ENCODE measurements around the gene AP3B1.
"Not testable (repeated sequence)": the region's sequence is repeated elsewhere in the genome, so short reads cannot be mapped to it uniquely, and the experiment has no call there.

Gene AP3B1

DNA sequence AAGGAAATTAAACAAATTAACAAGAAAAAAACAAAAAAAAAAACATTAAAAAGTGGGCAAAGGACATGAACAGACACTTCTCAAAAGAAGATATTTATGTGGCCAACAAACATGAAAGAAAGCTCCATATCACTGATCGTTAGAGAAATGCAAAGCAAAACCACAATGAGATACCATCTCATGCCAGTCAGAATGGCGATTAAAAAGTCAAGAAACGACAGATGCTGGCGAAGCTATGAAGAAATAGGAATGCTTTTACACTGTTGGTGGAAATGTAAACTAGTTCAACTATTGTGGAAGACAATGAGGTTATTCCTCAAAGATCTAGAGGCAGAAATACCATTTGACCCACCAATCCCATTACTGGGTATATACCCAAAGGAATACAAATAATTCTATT lies 223.8 kb downstream of the AP3B1 start:
- not testable (repeated sequence) for DNase-seq (ENCODE audit: low read depth in 3 of 3)

DNA sequence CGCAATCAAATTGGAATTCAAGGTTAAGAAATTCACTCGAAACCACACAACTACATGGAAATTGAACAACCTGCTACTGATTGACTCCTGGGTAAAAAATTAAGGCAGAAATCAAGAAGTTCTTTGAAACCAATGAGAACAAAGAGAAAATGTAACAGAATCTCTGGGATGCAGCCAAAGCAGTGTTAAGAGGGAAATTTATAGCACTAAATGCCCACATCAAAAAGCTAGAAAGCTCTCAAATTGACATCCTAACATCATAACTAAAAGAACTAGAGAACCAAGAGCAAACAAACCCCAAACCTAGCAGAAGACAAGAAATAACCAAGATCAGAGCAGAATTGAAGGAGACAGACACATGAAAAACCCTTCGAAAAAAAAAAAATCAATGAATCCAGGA lies 226.9 kb downstream of the AP3B1 start:
- DNase-seq (ENCODE audit: low read depth in 3 of 3) = not testable (repeated sequence)

DNA sequence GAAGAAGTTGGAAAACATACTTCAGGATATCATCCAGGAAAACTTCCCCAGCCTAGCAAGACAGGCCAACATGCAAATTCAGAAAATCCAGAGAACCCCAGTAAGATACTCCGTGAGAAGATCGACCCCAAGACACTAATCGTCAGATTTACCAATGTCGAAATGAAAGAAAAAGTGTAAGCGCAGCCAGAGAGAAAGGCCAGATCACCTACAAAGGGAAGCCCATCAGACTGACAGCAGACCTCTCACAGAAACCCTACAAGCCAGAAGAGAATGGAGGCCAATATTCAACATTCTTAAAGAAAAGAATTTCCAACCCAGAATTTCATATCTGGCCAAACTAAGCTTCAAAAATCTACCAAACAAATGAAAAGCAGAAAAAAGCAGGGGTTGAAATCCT lies 227.8 kb downstream of the AP3B1 start:
- not testable (repeated sequence) for DNase-seq (ENCODE audit: low read depth in 3 of 3)

DNA sequence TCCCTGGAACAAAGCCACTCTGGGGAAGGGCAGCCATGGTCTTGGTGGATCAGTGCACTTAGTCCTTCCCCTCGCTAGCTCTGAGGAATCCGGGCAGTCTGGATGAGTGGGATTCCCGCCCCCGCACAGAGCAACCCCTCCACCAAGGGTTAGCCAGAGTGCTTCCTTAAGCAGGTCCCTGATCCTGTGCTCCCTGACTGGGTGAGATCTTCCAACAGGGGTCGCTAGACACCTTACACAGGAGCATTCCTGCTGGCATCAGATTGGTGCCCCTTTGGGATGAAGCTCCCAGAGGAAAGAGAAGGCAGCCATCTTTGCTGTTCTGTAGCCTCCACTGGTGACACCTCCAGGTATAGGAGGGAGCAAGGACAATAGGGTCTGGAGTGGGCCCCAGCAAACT lies 228.8 kb downstream of the AP3B1 start:
- no peak for DNase-seq (ENCODE audit: low read depth in 3 of 3)

DNA sequence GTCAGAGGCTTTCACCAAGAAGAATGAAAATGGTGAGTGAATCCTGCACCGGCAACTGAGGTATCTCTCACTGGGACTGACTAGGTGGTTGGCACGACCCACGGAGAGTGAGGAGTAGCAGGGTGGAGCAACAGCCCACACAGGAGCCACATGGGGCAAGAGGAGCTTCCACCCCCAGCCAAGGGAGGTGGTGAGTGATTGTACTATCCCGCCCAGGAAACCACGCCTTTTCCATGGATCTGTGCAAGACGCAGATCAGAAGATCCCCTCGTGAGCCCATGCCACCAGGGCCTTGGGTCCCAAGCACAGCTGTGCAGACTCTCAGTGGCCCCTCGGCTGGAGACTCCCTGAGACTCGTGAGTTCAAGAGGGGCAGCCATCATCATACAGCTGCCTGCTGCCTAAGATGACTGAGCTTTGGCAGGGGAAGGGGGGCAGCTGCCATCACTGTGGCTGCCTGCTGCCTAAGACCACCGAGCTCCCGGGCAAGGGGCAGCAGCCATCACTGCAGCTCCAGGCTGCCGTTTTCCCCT lies 229.5 kb downstream of the AP3B1 start:
- no peak for DNase-seq (ENCODE audit: low read depth in 3 of 3)

DNA sequence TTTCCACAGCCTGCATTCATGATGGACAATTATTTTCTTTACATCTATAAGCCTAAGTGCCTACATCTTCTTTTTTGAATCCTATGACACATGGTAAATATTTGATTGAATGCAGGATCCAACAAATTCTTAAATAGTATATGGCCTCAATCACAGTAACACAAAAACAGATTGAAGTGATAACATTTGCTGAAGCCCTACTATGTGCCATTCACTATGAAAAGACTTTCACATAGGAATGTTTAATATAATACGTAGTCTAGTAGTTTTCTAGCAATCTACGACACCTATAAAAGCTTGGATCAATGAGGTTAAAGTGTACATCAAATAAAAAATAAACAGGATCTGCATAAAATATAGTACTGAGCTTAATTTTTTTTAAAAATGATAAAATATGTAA lies 231.0 kb downstream of the AP3B1 start:
- no peak for DNase-seq (ENCODE audit: low read depth in 3 of 3)

DNA sequence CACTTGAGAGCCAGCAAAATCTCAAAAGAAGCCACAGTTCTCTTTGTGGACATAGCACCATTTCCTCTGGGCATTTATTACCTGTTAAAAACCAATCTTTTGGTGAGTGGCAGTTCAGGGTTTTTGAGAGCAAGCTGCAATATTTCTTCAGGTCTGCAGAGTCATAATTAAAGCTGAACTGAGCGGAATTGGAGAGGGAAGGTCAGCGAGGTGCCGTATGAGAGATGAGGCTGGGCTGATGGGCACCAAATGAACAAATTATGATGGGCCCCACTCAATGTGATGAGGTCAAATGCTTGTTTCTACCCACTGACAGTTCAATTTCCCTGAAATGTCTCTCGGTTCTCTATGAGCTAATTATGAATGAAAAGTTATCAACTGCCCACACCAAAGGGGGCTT lies 231.9 kb downstream of the AP3B1 start:
- DNase-seq (ENCODE audit: low read depth in 3 of 3) = no peak

DNA sequence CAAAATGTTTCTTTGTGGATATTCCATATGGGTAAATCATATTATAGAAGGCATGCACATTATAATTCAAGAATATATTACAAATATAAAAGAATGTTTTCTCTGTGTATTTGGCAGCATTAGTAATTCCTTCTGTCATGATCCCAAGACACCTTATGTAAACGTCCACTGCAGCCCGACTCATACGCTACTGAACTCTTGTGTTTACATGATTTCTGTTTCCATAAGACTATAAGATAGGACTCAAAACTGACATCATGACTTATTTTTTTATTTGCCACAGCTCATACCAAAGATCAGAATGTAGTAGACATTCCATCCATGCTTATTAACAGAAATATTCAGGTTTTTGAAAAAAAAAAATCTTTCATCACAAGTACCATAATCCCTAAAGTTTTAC lies 234.1 kb downstream of the AP3B1 start:
- no peak for DNase-seq (ENCODE audit: low read depth in 3 of 3)

DNA sequence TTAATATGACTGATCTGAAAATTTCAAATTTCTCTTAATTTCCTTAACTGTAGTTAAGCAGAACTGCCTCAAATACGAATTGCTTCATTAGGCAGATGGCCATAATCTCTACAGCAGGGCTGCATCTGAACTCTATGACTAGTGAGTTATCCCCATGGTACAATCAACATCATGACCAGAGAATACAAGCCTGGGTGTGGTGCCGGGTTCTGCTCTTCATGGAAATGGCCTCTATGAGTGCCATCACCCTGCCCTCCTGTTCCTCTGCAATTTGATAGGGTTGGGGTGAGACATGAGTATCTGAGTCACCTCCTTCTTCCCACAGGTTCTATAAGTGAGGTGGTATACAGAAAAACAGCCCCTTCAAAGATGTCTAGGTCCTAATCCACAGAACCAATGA lies 235.9 kb downstream of the AP3B1 start:
- DNase-seq (ENCODE audit: low read depth in 3 of 3) = no peak

DNA sequence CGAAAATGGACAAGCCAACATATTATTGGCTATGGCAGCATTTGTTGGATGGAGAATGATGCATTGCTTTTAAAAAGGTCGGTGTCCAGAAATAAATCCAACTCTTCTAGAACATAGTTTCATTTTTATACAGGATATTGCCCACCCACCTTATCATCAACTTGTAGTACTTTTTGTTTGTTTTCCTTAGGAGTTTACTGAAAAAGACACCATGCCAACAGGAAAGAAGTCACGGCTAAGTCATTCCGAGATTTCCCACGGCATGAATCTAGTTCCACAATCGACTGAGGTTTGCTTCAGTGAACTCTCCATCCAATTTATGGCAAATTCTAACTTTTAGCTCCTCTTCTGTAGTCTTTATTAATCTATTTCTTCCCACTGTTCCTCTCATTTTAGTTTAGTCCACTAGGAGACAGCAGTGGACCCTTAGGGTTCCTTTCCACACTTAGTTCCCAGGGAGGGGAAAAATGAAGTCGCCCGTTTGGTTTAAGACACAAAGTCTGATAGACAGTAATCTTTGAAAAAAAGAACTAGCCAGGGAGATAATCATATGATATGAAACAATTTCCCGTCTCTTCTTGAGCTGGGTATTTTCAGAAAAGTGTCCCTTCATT lies 237.5 kb downstream of the AP3B1 start:
- no peak for DNase-seq (ENCODE audit: low read depth in 3 of 3)

DNA sequence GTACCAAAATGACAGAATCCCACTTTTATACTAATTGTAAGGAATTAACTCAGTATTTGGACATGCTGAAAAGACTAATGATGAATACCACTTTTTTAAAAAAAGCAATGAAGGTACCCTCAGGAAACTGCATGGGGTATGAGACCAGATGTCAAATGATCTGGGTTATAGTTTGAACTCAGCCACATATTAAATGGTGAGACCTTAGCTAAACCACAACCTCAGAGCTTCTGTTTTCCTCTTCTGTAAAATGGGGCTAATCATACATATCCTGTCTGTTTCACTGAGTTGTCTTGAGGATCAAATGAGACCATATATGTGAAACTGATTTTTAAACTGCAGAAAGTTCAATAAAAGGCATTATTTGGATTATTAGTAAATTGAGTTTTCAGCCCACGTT lies 238.4 kb downstream of the AP3B1 start:
- no peak for DNase-seq (ENCODE audit: low read depth in 3 of 3)

DNA sequence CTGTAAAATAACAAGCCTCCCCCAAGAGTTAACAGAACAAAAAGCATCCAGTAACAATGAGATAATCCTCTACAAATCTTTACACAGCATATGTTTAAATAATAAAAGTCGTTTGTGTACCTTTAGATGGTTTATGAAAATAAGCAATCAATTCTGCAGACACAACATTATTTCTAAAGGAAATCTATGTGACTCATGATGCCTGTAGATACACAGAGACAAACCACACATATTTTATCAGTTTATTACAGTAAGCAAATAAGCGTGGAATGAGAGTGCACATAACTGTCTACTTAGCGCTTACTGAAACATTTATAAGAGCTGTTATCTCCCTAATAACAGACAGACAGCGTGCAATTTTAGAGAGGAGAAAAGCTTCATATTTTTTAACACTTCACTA lies 243.6 kb downstream of the AP3B1 start:
- DNase-seq (ENCODE audit: low read depth in 3 of 3) = no peak

DNA sequence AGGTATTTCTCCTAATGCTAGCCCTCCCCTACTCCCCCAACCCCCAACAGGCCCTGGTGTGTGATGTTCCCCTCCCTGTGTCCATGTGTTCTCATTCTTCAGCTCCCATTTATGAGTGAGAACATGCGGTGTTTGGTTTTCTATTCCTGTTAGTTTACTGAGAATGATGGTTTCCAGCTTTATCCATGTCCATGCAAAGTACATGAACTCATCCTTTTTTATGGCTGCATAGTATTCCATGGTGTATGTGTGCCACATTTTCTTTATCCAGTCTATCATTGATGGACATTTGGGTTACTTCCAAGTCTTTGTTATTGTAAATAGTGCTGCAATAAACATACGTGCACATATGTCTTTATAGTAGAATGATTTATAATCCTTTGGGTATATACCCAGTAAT lies 247.7 kb downstream of the AP3B1 start:
- DNase-seq (ENCODE audit: low read depth in 3 of 3) = not testable (repeated sequence)

DNA sequence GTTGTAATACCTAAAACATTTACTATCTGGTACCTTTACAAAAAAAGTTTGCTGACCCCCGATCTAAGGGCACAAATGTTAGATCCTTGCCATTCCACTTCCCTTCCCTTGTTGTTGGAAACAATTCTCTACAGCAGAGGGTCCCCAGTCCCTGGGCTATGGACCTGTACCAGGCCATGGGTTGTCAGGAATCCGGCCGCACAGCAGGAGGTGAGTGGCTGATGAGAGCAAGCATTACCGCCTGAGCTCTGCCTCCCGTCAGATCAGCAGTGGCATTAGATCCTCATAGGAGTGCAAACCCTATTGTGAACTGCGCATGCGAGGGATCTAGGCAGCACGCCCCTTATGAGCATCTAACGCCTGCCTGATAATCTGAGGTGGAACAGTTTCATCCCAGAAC lies 248.5 kb downstream of the AP3B1 start:
- no peak for DNase-seq (ENCODE audit: low read depth in 3 of 3)

DNA sequence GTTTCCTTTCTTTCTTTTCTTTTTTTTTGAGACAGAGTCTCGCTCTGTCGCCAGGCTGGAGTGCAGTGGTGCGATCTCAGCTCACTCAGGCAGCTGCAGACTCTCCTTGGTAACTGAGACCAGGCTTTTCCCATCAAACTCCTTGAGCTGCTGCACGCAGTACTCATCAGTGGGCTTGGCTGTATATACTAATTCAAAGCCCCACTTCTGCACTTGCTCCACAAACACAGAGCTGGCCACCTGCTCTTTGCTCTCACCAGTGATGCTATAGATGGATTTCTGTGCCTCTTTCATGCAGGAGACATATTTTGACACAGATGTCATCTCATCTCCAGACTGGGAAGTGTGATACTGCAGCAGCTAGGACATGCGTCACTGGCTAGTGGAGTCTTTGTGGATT lies 252.7 kb downstream of the AP3B1 start:
- no peak for DNase-seq (ENCODE audit: low read depth in 3 of 3)

DNA sequence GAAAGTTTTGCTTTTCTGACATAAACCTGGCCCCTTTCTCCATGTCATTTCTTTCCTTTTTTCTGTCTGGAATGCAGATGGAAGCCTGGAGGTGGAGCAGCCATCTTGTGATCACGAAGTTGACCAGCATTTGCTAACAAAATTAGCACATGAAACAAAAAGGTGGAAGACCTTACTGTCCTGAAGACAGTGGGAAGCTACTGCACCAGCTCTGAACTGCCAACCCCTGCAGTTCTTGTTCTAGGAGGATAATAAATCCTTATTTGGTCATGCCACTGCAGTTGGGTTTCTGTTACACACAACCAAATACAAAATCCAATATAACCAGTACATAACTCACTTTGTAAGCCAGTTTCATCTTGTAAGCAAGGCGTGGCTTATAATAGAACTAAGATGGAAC lies 269.0 kb downstream of the AP3B1 start:
- DNase-seq (ENCODE audit: low read depth in 3 of 3) = no peak

DNA sequence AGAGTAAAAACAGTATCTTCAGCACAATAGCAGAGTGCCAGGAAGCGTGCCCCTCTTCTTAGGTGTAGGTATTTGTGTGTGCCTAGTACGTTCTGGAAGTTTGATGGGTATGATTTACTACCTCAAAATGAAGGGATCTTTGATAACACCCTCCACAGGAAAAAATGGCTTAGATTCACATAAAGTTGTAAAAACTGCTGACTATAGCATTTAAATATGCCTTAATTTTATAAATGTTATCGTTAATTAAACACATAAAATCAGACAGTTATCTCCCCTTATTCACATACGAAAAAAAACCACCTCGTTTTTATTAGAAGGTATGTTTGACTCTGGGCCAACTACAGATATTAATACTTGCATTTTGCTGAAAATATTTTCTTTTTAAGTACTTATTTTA lies 274.8 kb downstream of the AP3B1 start:
- no peak for DNase-seq (ENCODE audit: low read depth in 3 of 3)

DNA sequence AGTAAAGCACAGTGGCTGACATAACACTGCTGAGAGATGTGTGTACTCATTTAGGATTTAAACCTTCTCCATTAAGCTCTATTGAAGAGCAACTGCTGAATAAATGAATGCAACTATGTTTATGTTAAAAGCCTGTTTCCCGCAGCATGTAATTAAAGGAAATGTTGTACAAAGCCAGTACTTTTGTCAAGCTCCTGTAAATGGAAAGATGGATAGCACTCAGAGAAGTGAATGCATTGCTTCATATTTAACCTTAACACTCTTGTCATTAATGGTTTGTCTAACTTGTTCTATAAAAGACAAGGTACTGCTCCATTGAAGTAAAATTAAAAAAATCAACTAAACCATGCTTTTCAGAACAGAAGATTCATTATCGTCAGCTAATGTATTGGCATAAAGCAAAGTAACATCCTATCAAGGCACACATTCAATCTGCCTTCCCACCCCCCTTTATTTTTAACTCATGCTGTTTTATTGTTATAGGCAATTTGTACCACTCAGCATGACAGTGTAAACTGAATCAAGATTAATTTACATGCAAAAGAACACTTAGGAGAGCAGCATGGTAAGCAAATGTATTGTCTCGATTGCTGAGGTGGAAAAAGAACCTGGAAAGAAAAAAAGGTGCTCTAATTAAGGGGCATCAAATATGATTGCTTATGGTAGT lies 277.5 kb downstream of the AP3B1 start:
- no peak for DNase-seq (ENCODE audit: low read depth in 3 of 3)

DNA sequence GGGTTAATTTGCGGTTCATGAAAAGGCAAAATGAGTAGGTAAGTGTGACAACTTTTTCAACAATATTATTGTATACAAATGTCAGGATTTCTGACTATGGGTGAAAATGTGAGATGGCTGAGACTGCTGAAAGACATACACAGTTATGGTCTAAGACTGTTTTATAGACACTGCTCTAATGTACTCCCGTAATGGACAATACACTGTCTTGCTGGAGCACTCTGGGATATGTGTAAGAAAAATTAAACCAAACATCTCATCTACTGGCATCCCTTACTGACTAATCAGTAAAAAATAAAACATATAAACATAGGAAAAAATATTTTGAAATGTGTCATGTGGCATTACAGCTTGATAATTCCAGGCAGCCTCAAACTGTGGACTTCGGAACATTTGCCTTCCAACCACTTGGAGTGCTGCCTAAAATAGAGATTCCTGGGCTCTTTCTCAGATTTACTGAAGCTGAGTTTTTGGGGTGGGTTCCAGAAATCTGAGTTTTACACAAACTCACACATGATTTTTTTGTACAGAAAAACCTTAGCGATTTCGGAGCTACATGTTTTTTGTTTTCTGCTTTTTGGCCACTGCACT lies 284.5 kb downstream of the AP3B1 start:
- DNase-seq (ENCODE audit: low read depth in 3 of 3) = no peak

DNA sequence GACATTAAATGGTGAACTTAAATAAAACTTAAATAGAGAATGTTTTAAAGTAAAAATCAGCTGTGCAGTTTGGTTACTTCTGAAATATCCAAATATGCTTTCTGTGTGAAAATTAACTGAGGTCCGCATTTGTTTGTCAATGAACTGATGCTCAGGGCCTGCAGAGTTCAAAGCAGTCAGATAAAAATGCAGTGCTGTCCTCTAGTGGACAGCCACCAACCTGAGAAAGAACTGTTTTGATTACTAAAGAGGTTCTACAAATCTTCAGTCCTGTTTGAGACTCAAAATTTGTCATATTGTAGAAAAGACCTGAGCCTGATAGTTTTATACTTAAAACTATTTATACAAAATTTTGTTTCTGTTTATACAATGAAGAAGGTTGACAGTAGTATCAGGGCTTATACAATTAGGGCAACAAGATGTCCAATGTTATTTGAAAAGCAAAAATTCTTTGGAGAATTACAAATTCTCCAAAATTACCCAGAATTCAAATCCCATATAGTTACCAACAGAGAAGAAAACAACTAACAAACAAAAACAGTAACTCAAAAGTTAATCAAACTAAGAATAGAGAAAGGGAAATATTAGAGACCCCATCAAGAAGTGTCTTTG lies 286.0 kb downstream of the AP3B1 start:
- DNase-seq (ENCODE audit: low read depth in 3 of 3) = no peak

DNA sequence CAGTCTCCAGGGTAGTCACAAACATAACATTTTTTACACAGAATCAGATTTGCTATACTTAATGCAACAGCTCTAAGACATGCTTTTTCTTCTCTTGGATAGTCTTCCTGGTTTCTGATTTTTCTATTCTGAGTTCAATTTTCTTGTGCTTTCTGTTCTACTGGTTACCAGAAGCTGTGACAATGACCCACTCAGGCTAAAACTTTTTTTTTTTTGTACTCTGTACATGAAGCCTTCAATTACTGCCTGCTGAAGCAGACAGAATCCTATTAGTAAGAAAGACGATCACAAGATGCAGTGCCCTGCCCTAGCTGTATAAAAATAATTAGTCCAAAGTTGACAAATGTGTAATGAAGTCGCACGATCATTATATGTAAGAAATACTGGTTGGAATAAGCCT lies 287.3 kb downstream of the AP3B1 start:
- no peak for DNase-seq (ENCODE audit: low read depth in 3 of 3)

DNA sequence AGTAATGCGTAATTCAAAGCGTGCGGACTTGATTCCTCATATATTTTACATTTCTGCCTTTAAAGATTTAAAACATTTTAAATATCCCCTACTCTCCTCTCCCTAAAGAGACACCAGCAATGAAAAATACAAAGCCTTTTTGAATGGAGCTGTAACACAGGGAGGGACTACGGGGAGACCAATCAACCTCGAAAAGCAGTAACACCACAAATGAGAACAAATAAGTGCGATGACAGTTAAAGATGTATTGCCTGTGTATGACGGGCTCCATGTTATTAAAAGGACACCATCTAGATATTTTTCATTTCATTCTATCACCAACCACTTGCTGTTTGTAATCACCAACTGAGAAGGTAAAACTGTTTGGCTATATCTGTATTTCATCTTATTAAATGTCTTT lies 288.0 kb downstream of the AP3B1 start:
- no peak for DNase-seq (ENCODE audit: low read depth in 3 of 3)
